B cell (primary cell): ENCODE measurements around the gene TRERF1. TPM values are rescaled to one million over a fixed set of nuclear protein-coding genes. Genes with fewer than 3 reads are reported as not detected.

Experiments
- ATAC-seq: fragments of 200-7000 bp; cut with Tn5 transposase; one replicate; pipeline ENCODE4 v1.10.0; 2021; ENCODE audit warnings: low read depth, mild to moderate bottlenecking, moderate number of reproducible peaks, moderate library complexity
- CTCF ChIA-PET: fragments of 350-600 bp; sonication (Branson Sonifier 250); formaldehyde crosslinking; loops from one replicate; lab custom pipeline; 2021; ENCODE audit warnings: antibody characterized with exemption, inconsistent platforms; lab: Charles Lee
- POLR2A ChIA-PET: fragments of 350-600 bp; sonication (Branson Sonifier 250); formaldehyde crosslinking; loops from one replicate; lab custom pipeline; 2021; ENCODE audit warnings: antibody characterized with exemption; lab: Charles Lee
- DNase-seq: peaks from one replicate; pipeline ENCODE4 v3.0.0; 2013
- H2AFZ ChIP-seq: 2 replicates; pipeline ENCODE4 v1.6.1; 2012; ENCODE audit warnings: mild to moderate bottlenecking, low read depth, low read length; ENCODE audit not compliant: insufficient read depth, poor library complexity, severe bottlenecking
- H3K27ac ChIP-seq, 2 donors: 1 replicate in 1 of 2; 2 replicates in 1 of 2; pipeline ENCODE4 v1.5.1; 2012 to 2013; ENCODE audit warnings: low read length in 2 of 2, mild to moderate bottlenecking in 2 of 2, moderate library complexity in 1 of 2
- H3K27me3 ChIP-seq, 4 experiments: fragments of 200-600 bp in 1 of 4; sonication (generic) in 1 of 4; replicated peaks in 1 of 4; 1 replicate in 2 of 4; 2 replicates in 2 of 4; pipeline versions ENCODE4 v1.6.1 to v1.7.0; 2013 to 2016; ENCODE audit warnings: low read length in 3 of 4, mild to moderate bottlenecking in 2 of 4, mixed read lengths in 1 of 4, moderate library complexity in 1 of 4; ENCODE audit not compliant: insufficient read depth in 4 of 4, control insufficient read depth in 3 of 4; ENCODE audit errors: control extremely low read depth in 1 of 4
- H3K36me3 ChIP-seq, 2 experiments: replicated peaks in 1 of 2; 1 replicate in 1 of 2; 2 replicates in 1 of 2; pipeline versions ENCODE4 v1.6.1 to v1.7.1; 2013; ENCODE audit warnings: low read length in 1 of 2; ENCODE audit not compliant: insufficient read depth in 2 of 2, control insufficient read depth in 1 of 2; ENCODE audit errors: control extremely low read depth in 1 of 2, extremely low read depth in 1 of 2
- H3K4me1 ChIP-seq, 2 donors: fragments of 200-600 bp in 1 of 2; sonication (generic) in 1 of 2; 1 replicate in 1 of 2; 2 replicates in 1 of 2; pipeline versions ENCODE4 v1.5.1 to v1.6.1; 2013 to 2017; ENCODE audit warnings: low read length in 2 of 2; ENCODE audit not compliant: control insufficient read depth in 2 of 2, insufficient read depth in 2 of 2
- H3K4me2 ChIP-seq: replicated peaks from 2 replicates; pipeline ENCODE3; 2012; ENCODE audit warnings: mild to moderate bottlenecking, low read depth, low read length; ENCODE audit not compliant: poor library complexity, severe bottlenecking
- H3K4me3 ChIP-seq, 5 experiments: fragments of 200-600 bp in 1 of 5; sonication (generic) in 1 of 5; 1 replicate in 3 of 5; 2 replicates in 2 of 5; pipeline versions ENCODE4 v1.5.1 to v1.7.0; 2011 to 2016; ENCODE audit warnings: low read length in 4 of 5, mild to moderate bottlenecking in 4 of 5, low read depth in 2 of 5, control low read depth in 1 of 5, moderate library complexity in 1 of 5; ENCODE audit not compliant: insufficient read depth in 1 of 5; ENCODE audit errors: control extremely low read depth in 1 of 5, extremely low read depth in 1 of 5
- H3K79me2 ChIP-seq: fragments of 200-600 bp; sonication (generic); one replicate; pipeline ENCODE4 v1.6.0; 2016; ENCODE audit warnings: low read length; ENCODE audit not compliant: control insufficient read depth, insufficient read depth
- H3K9ac ChIP-seq: fragments of 200-600 bp; sonication (generic); 2 replicates; pipeline ENCODE4 v1.6.1; 2017; ENCODE audit warnings: mild to moderate bottlenecking, low read length, moderate library complexity
- H3K9me3 ChIP-seq, 3 donors: one replicate each; pipeline versions ENCODE4 v1.6.1 to v1.7.1; 2013; ENCODE audit warnings: low read length in 2 of 3; ENCODE audit not compliant: control insufficient read depth in 2 of 3, insufficient read depth in 1 of 3; ENCODE audit errors: control extremely low read depth in 1 of 3
- H4K20me1 ChIP-seq: 2 replicates; pipeline ENCODE4 v1.6.0; 2012; ENCODE audit warnings: mild to moderate bottlenecking, low read length; ENCODE audit not compliant: insufficient read depth, control insufficient read depth, poor library complexity, severe bottlenecking
- H3K27ac Mint-ChIP-seq: one replicate; pipeline ENCODE4 v1.8.0; 2021; ENCODE audit warnings: mixed read lengths
- H3K27me3 Mint-ChIP-seq: one replicate; pipeline ENCODE4 v1.8.0; 2021; ENCODE audit warnings: mixed read lengths
- H3K4me1 Mint-ChIP-seq: one replicate; pipeline ENCODE4 v1.8.0; 2021; ENCODE audit warnings: mixed read lengths
- H3K4me3 Mint-ChIP-seq: one replicate; pipeline ENCODE4 v1.8.0; 2021; ENCODE audit warnings: mixed read lengths
- H3K9me3 Mint-ChIP-seq: one replicate; pipeline ENCODE4 v1.8.0; 2022; ENCODE audit warnings: mixed read lengths; ENCODE audit not compliant: insufficient read depth
- EZH2 ChIP-seq: IDR thresholded peaks from 2 replicates; pipeline ENCODE4 v1.6.1; 2012; ENCODE audit warnings: borderline replicate concordance, low read depth, mild to moderate bottlenecking, moderate library complexity, low read length; ENCODE audit not compliant: insufficient read depth, poor library complexity, severe bottlenecking
- WGBS: methylation state at CpG from one replicate; pipeline ENCODE4 v1.1.5; 2013; ENCODE audit warnings: missing lambda C conversion rate; ENCODE audit not compliant: insufficient coverage; 5-methylcytosine and 5-hydroxymethylcytosine counted together
- intact Hi-C: fragments of 100-400 bp; cut with micrococcal nuclease; formaldehyde crosslinking; loops from one replicate; pipeline ENCODE4 v1.10.0; 2022
- polyA plus RNA-seq: library from polyadenylated mRNA; depleted of rRNA; stranded (reverse); fragments of >200 nt; gene quantifications from 2 replicates; pipeline ENCODE4 v1.2.3, GENCODE V29; 2012
- total RNA-seq, 2 donors: library from RNA; stranded (reverse); fragments of 120-200 nt in 1 of 2; gene quantifications; 1 replicate in 1 of 2; 2 replicates in 1 of 2; pipeline versions ENCODE4 v1.2.3 to v1.2.4, GENCODE V29; 2013 to 2022
- TF ChIP-seq, protein P1 (sequence below): fragments of 200-600 bp; IDR thresholded peaks from one replicate; pipeline ENCODE4 v1.8.0; 2022; ENCODE audit warnings: antibody characterized with exemption, mild to moderate bottlenecking

The TRERF1 gene
- total and polyA plus RNA-seq, 2 donors (not counting 1 experiment from before 2014, with no cell fraction given): 3.5 to 6.7 TPM

- CTCF ChIA-PET: no interaction called here
- intact Hi-C loops: no loop called here
- Histone ChIP-seq H3K36me3 (no peaks in the 10 kb centered on the region), H3K9ac (no peak overlapping the region), H3K4me2 (peak overlapping the region; percentile 20), H2AFZ (peak overlapping the region; percentile 21), H3K9me3 (peaks cover 0 to 4% (median 0%) of the 10 kb centered on the region in 3 donors), H3K4me3 (no peak overlapping the region), H3K79me2 (no peaks in the 10 kb centered on the region), H3K27ac (peak overlapping the region; percentile 58 to 59), H3K27me3 (no peaks in the 10 kb centered on the region), H3K4me1 (peaks cover 7 to 18% of the 10 kb centered on the region in 2 donors), H4K20me1 (no peaks in the 10 kb centered on the region)
- Mint-ChIP-seq H3K27ac (peak overlapping the region; percentile 92), H3K27me3 (no peaks in the 10 kb centered on the region), H3K4me3 (peak overlapping the region; percentile 74), H3K4me1 (peaks cover 19% of the 10 kb centered on the region), H3K9me3 (no peaks in the 10 kb centered on the region)
- TF ChIP-seq, protein P1, sequence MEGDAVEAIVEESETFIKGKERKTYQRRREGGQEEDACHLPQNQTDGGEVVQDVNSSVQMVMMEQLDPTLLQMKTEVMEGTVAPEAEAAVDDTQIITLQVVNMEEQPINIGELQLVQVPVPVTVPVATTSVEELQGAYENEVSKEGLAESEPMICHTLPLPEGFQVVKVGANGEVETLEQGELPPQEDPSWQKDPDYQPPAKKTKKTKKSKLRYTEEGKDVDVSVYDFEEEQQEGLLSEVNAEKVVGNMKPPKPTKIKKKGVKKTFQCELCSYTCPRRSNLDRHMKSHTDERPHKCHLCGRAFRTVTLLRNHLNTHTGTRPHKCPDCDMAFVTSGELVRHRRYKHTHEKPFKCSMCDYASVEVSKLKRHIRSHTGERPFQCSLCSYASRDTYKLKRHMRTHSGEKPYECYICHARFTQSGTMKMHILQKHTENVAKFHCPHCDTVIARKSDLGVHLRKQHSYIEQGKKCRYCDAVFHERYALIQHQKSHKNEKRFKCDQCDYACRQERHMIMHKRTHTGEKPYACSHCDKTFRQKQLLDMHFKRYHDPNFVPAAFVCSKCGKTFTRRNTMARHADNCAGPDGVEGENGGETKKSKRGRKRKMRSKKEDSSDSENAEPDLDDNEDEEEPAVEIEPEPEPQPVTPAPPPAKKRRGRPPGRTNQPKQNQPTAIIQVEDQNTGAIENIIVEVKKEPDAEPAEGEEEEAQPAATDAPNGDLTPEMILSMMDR: no peak
- TF ChIP-seq EZH2: no peak
- no peak for ATAC-seq
- no peak for DNase-seq
- POLR2A ChIA-PET: no interaction called here
- 80% methylated on average over 1 of the region's 2 CpGs for WGBS
Measured at GRCh38 chr6:42316981-42317380, 134.7 kb downstream of the TRERF1 start.

GRCh38 chr6:42315991-42316970 lies 135.4 kb downstream of the TRERF1 start:
- Histone ChIP-seq H3K9ac (no peak overlapping the region), H4K20me1 (no peaks in the 10 kb centered on the region), H3K4me2 (no peak overlapping the region), H3K79me2 (no peaks in the 10 kb centered on the region), H2AFZ (peak overlapping the region; percentile 21), H3K4me1 (peaks cover 7 to 18% of the 10 kb centered on the region in 2 donors), H3K4me3 (no peak overlapping the region), H3K27ac (peak overlapping the region; percentile 58 to 59), H3K36me3 (no peaks in the 10 kb centered on the region), H3K27me3 (no peaks in the 10 kb centered on the region), H3K9me3 (no peaks in the 10 kb centered on the region)
- ChIA-PET CTCF (interaction anchor here (1.7 kb wide), 1 partner anchor 74 kb away, joined by 3 read pairs; no protein-coding TSS in a partner anchor), POLR2A (no interaction called here)
- TF ChIP-seq, protein P1: no peak
- TF ChIP-seq EZH2: no peak
- DNase-seq: peak; percentile 56
- H3K27ac Mint-ChIP-seq: peak overlapping the region; percentile 92
- no peaks in the 10 kb centered on the region for H3K9me3 Mint-ChIP-seq
- no CpG with 5 or more reads among the region's 8 CpGs for WGBS
- ATAC-seq: no peak
- peaks cover 19% of the 10 kb centered on the region for H3K4me1 Mint-ChIP-seq
- peak overlapping the region; percentile 74 for H3K4me3 Mint-ChIP-seq
- intact Hi-C loops: no loop called here
- H3K27me3 Mint-ChIP-seq: no peaks in the 10 kb centered on the region
